ENCODE results near the gene AP3M1.

DNA sequence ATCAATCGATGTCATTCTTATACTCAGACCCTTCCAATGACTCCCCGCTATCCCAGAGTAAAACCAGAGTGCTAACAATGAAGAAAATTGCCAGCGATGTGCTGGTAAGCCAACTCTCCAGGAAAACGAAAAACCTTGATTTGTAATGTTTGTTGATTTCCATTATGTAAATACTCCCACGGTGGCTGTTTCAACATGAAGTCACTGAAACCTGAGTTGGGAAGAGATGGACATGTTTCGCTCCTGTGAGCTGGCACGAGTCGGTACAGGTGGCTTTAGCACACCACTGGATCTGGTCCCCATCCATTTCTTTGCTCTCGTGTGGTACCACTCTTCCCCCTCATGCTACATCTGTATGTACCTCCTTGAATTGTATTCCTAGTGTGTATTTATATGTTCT is 52.9 kb downstream of the AP3M1 start:
- TF ChIP-seq, protein P1, sequence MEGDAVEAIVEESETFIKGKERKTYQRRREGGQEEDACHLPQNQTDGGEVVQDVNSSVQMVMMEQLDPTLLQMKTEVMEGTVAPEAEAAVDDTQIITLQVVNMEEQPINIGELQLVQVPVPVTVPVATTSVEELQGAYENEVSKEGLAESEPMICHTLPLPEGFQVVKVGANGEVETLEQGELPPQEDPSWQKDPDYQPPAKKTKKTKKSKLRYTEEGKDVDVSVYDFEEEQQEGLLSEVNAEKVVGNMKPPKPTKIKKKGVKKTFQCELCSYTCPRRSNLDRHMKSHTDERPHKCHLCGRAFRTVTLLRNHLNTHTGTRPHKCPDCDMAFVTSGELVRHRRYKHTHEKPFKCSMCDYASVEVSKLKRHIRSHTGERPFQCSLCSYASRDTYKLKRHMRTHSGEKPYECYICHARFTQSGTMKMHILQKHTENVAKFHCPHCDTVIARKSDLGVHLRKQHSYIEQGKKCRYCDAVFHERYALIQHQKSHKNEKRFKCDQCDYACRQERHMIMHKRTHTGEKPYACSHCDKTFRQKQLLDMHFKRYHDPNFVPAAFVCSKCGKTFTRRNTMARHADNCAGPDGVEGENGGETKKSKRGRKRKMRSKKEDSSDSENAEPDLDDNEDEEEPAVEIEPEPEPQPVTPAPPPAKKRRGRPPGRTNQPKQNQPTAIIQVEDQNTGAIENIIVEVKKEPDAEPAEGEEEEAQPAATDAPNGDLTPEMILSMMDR (IDR thresholded peaks at IDR 0.05), result no peak
- TF ChIP-seq POLR2A (IDR thresholded peaks at IDR 0.05), result no peak
